ENCODE results near the gene STPG4.

DNA sequence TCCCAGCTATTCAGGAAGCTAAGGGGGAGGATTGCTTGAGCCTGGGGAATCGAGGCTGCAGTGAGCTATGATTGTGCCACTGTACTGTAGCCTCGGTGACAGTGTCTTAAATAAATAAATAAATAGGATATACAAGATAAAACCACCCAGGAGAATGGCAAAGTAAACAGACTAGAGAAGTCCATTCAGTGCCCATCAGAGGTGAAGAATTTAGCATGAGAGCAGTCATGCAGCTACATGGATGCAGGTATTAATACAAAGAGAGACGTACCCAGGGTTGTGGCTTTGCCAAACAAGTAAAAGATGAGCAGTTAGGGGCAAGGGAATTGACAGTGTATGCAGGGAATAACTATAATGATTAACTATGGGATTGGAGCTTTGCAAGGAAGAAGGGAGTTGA lies 8.1 kb downstream of the STPG4 start:
- TF ChIP-seq POLR2AphosphoS5 (IDR thresholded peaks at IDR 0.05; ENCODE audit: borderline replicate concordance, low read depth, low read length), result no peak
- TF ChIP-seq EZH2 (IDR thresholded peaks at IDR 0.05), result no peak

Measured in SK-N-MC (cell line).